ENCODE results near the gene CDHR4.
"Not testable (repeated sequence)": the region's sequence is repeated elsewhere in the genome, so short reads cannot be mapped to it uniquely, and the experiment has no call there.

Gene CDHR4

GRCh38 chr3:49803465-49804140 is 3.9 kb upstream of the CDHR4 start:
- DNase-seq (ENCODE audit: low spot score), result peak; percentile 25

- DNase-seq (ENCODE audit: low spot score), result peak; percentile 96
Measured at GRCh38 chr3:49802719-49803464, 3.2 kb upstream of the CDHR4 start, which contains the start of gene INKA1. Gene INKA1, plus strand, starts transcription at chr3:49803261. Its CDS starts 132 bp downstream, at chr3:49803393.

- DNase-seq (ENCODE audit: low spot score), result no peak
Measured at GRCh38 chr3:49801160-49801559, 1.5 kb upstream of the CDHR4 start.

GRCh38 chr3:49799105-49799504 is 568 bp downstream of the CDHR4 start:
- no peak for DNase-seq (ENCODE audit: low spot score)

- DNase-seq (ENCODE audit: low spot score), result no peak
Measured at GRCh38 chr3:49794926-49795905, 4.5 kb downstream of the CDHR4 start.

- DNase-seq (ENCODE audit: low spot score), result no peak
Measured at GRCh38 chr3:49794431-49794830, 5.2 kb downstream of the CDHR4 start.

GRCh38 chr3:49793486-49794085 is 6.1 kb downstream of the CDHR4 start:
- no peak for DNase-seq (ENCODE audit: low spot score)

GRCh38 chr3:49792371-49793150 is 7.1 kb downstream of the CDHR4 start:
- DNase-seq (ENCODE audit: low spot score), result peak; percentile 1

- peak; percentile 2 for DNase-seq (ENCODE audit: low spot score)
Measured at GRCh38 chr3:49791571-49791970, 8.1 kb downstream of the CDHR4 start.

GRCh38 chr3:49790626-49791411 is 8.9 kb downstream of the CDHR4 start:
- no peak for DNase-seq (ENCODE audit: low spot score)

GRCh38 chr3:49788056-49788455 is 11.6 kb downstream of the CDHR4 start:
- no peak for DNase-seq (ENCODE audit: low spot score)

- no peak for DNase-seq (ENCODE audit: low spot score)
Measured at GRCh38 chr3:49787536-49787935, 12.1 kb downstream of the CDHR4 start.

- no peak for DNase-seq (ENCODE audit: low spot score)
Measured at GRCh38 chr3:49787182-49787464, 12.6 kb downstream of the CDHR4 start.

GRCh38 chr3:49786357-49787181 is 13.1 kb downstream of the CDHR4 start, which contains the start of gene IP6K1:
Gene IP6K1, minus strand, starts transcription at chr3:49786542. Its CDS starts 38,502 bp downstream, at chr3:49748040.
- DNase-seq (ENCODE audit: low spot score), result peak; percentile 100

GRCh38 chr3:49785565-49786356 is 13.9 kb downstream of the CDHR4 start:
- peak; percentile 62 for DNase-seq (ENCODE audit: low spot score)

- DNase-seq (ENCODE audit: low spot score), result not testable (repeated sequence)
Measured at GRCh38 chr3:49782277-49782676, 17.4 kb downstream of the CDHR4 start.

- no peak for DNase-seq (ENCODE audit: low spot score)
Measured at GRCh38 chr3:49781415-49782199, 18.1 kb downstream of the CDHR4 start.

- DNase-seq (ENCODE audit: low spot score), result not testable (repeated sequence)
Measured at GRCh38 chr3:49780975-49781365, 18.7 kb downstream of the CDHR4 start.

Measured in AG20443 (cell line).